CD4-positive, alpha-beta T cell treated with Interleukin-17A for 1 hour (primary cell): Measurements from ENCODE around the gene KLKB1.

Experiments used
- DNase-seq: peaks from one replicate; pipeline ENCODE4 v3.0.0-alpha.2; 2020

KLKB1 gene

DNA sequence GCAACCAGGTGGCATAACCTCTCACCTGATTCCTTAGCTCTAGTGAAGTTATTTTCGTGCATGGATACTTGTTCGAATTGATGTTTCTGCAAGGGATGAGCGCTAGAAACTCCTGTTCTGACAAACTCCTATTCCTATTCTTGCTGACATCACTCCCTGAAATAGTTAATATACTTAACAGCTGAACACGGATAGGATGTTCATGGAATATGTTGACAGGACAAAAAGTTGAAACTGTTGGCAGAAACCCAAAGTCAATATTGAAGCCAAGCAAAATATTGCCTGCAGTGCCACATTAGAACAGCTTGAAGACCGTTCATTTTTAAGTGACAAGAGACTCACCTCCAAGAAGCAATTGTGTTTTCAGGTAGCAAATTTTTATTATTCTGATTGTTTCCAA, at the start of gene KLKB1:
KLKB1 (plus strand) TSS at position 287 of the 400 bp plus-strand sequence. CDS start 689 bp downstream, outside the sequence.
- DNase-seq, result no peak

DNA sequence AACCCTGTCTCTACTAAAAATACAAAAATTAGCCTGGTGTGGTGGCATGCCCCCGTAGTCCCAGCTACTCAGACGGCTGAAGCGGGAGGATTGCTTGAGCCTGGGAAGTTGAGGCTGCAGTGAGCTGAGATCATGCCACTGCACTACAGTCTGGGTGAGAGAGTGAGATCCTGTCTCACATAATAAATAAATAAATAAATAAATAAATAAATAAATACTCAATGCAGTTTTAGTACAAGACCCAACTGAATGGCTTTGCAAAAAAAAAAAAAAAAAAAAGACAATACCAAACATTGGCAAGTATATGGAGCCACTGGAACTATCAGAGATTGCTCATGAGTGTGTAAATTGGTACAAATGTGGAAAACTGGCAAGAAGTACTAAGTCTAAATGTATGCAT, 39.2 kb upstream of the KLKB1 start:
- no peak for DNase-seq

DNA sequence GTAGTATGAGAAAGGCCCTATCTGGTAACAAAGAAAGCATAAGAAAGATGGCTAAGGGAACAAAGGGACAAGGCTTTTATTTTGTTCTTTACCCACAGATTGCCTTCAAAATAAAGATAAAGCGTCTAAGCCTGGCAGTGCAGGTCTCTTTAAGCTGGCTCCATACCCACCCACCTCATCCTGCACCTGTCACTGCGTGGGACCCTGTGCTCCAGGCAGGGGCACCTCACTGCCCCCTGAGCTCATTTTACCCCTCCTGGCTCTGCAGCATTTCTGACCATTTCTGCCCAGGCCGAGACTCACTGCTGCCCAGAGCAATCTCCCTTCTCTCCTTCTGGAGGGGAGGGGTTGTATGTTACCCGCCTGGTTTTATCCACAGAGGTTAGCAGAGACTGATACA, 37.7 kb upstream of the KLKB1 start:
- DNase-seq, result no peak

DNA sequence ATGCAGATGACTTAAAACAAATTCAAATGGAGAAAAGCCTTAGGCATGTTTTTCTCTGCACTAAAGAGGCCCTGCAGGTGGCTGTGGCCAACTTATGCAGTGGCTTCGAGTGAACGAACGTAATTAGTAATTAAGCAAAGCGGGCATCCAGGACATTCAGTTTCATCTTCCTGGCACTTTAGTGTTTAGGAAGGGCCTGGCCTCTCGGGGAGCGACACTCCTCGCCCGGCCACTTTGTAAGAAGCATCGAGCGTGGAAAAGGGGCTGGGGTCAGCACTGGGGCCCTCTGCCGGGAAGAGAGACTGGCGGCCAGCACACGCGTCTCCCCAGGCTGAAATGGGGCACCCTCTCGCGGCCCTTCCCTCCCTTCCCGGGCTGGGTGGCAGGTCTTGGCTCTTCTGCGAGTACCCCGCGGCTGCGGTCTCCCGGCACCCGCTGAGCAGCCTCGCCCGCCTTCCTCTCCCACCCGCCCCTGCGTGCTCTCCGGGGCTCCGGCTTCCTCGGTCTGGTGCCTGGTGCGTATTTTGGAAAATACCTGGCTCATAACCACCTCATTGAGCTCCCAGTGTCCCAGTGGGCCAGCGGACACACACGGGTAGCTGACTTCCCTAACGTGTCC, 36.6 kb upstream of the KLKB1 start:
- peak; percentile 58 for DNase-seq

DNA sequence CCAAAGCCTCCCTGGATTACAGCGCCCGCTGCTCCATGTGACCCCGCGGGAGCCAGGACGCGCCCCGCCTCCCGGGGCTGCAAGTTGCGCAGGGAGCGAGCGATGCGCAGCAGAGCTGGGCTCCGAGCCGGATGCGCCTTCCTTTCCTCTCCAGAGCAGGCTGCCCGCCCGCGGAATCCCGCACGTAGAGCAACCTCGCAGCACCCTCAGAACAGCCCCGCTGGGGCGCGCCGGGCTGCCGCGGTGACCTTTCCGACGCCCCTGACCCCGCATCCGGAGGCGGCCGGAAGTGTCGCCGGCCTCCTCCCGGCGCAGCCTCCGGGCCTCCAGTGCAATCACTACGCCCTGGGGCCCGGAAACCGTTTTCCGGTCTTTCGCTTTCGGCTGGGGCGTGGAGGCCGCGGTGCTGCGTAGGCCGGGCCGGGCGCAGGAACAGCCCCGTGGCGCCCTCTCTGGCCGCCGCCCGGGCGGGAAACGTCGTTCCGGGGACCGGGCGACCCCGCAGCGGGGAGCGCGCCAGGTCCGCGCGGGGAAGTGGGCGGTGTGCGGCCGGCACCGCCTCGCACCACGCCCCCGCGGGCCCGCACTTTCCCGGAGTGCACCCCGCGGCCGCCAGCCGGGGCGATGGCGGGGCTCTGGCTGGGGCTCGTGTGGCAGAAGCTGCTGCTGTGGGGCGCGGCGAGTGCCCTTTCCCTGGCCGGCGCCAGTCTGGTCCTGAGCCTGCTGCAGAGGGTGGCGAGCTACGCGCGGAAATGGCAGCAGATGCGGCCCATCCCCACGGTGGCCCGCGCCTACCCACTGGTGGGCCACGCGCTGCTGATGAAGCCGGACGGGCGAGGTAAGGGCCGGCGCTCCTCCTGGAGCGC, 35.9 kb upstream of the KLKB1 start, which contains the start of gene CYP4V2:
CYP4V2 (plus strand) TSS at position 368 of the 866 bp plus-strand sequence; CDS start at position 625, 257 bp downstream.
- DNase-seq, result peak; percentile 90

DNA sequence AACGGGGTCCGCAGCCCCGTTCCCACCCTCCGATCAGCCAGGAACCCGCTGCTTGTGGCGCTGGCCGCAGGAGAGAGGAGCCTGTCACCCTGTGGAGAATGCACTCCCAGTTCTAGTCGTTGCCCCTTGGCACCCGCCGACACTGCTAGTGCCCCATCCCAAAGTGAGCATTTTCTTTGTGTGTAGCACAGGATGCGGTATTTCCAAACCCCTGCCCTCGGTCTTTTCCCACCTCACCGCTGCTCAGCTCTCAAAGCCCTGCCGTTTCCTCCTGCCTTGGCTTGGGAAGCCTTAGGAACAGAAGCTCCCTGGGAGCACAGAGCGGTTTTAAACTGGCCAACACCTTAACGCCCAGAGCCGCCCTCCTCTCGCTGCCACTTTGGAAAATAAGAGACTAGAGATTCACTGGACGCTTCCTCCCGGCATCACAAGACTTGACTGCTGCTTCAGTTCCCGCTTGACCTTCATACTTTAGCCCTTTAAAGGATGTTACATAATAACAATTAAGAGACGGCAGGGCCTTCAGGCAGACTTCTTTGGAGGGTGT, 35.2 kb upstream of the KLKB1 start:
- peak; percentile 34 for DNase-seq

DNA sequence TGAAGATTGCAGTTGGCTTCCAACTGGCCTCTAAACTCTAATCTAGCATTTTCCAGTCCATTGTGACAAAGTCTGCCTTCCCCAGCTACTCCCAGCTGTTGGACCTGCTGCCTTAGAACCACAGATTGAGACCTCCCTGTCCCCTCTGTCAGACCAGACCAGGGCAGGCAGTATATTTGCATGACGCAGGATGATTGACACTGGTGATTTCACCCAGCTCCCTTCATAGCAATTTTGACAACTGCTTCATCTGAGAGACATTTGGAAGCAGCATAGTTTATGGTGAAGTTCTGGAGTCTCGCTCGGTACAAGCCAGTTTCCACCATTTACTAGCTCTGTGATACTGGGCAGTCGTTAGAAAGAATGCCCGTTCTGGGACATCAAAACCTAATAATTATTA, 33.5 kb upstream of the KLKB1 start:
- DNase-seq, result no peak

DNA sequence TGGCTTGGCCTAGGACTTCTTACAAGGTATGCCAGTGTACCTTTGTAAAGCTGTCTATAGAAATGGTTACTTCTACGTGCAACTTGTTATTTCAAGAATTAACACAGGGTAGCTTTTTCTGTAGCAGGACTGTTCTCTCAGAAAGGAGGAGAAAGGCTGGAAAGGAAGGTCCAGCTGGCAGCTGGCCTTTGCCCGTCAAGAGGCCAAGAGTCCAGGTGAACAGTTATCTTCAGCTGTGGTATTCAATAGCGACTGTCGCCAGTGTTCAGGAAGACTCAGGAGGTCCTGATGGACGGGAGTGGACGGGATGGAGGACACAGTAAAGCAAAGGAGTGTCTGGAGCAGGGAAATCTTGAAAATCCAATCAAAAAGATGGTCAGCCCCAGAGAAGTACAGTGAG, 31.2 kb upstream of the KLKB1 start:
- no peak for DNase-seq

DNA sequence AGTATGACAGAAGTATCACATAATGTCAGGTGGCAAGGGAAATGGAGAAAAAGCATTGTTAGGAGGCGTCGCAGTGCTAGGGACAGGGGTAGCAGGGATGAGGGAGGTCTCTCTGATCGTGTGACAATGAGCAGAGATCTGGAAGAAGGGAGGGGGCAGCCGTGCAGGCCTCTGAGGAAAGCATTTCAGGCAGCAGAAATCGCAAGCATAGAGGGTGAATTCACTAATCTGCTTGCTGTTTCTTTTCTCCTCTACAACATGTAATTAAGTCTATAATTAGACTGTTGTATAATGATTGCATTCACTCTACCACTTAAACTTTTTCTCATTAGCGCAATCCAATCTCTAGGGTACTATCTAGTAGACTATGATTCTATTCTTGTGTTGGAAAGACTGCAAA, 26.8 kb upstream of the KLKB1 start:
- no peak for DNase-seq

DNA sequence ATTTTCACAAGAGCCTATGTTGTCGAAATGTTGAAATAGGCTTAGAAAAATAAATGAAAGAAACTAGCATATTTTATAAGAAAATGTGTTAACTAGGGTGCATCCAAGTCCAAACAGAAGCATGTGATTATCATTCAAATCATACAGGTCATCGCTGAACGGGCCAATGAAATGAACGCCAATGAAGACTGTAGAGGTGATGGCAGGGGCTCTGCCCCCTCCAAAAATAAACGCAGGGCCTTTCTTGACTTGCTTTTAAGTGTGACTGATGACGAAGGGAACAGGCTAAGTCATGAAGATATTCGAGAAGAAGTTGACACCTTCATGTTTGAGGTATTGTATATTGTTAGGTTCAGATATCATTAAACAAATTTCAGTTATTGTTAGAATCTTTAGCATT, 26.3 kb upstream of the KLKB1 start:
- DNase-seq, result no peak

DNA sequence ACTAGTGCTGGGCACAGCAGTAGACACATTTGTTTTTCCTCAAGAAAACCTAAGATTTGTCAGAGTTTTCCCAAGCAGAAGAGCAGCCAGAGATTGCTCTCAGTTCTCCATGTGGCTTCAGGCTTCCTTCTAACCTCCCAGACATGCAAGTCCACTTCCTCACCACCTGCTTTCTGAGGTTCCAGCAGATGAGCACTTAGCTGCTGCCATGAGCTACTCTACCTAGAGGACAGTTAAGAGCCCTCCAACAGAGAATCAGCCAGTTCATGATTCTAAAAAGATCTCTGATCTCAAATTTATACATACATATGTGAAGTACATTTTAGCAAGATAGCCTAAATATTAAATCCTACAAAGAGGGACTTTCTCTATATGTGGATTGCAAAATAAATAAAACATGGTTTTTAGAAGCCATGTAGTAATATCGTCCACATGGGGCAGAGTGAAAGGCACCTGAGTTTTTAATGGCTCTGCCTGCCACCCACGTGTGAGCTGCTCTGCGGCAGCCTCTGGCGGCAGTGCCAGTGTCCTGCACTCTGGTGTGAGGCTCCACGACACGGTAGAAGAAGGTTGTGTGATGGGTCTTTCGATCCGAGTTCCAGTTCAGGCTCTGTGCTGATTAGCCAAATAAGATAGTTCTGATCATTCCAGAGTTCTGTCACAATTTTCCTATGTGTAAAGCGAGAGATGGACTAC, 25.6 kb upstream of the KLKB1 start:
- DNase-seq, result peak; percentile 67

DNA sequence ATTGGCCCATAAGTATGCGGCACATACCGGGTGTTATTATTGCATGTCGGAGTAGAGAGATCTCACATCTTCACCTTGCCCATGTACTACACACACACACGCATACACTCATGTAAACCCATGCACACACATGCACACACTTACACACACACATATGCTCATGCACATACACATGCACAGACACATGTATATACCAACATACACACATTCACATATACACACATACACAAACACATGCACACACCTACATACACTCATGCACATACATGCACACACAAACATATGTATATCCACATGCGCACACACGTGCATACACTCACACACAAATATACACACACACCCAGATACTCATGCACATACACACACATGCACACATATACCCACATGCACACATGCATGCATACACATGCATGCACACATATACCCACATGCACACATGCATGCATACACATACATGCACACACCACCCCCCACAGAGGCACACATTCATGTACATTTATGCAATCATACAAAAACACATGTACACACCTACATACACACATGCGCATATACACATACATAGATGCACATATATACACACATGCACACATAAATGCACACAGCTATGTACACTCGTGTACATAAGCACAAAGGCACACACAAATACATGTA, 24.7 kb upstream of the KLKB1 start:
- DNase-seq, result no peak

DNA sequence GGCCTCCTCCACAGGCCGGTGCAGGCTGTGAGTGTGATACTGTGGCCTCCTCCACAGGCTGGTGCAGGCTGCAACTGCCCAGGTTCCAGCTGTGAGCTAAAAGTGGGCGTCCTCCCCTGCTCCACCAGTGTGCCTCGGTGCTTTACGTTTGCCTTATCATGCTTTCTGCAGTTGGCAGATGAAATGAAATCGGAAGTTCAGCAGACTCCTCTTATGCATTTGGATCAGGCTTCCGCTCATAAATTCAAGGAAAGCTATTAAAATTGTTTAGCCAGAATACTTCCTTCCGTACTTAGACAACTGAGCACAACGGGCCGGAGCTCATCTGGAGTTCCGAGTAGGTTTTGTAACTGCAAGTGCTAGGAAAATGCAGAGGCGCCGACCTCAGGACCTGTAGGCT, 23.9 kb upstream of the KLKB1 start:
- no peak for DNase-seq

DNA sequence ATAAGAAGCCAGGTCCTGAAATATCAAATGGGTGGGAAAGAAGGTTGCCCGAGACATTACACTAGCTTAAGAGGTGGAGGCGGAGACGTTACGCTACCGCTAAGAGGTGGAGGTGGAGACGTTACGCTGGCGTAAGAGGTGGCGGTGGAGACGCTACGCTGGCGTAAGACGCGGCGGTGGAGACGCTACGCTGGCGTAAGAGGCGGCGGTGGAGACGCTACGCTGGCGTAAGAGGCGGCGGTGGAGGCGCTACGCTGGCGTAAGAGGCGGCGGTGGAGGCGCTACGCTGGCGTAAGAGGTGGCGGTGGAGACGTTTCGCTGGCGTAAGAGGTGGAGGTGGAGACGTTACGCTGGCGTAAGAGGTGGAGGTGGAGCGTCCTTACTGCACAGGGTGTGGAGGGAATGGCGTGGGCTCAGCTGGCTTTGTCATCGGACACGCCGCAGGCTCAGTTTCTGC, 23.2 kb upstream of the KLKB1 start:
- DNase-seq, result peak; percentile 32

DNA sequence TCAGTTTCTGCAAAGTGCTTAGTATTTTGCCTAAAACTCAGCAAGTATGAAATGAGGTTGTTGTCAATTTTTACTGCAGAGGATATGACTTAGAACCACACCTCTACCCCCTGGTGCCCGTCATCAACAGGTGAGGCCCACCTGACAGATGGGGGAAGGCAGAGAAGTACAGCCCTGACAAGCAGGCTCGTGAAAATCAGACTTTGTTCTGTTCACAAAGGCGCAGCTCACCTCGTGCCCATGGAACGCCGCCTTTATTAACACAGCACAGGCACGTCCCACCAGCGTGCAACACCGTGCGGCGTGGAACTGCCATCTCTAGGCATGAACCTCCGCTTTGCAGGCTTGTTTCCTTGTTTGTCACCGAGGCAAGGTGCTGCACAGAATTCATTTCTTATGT, 22.6 kb upstream of the KLKB1 start:
- no peak for DNase-seq

DNA sequence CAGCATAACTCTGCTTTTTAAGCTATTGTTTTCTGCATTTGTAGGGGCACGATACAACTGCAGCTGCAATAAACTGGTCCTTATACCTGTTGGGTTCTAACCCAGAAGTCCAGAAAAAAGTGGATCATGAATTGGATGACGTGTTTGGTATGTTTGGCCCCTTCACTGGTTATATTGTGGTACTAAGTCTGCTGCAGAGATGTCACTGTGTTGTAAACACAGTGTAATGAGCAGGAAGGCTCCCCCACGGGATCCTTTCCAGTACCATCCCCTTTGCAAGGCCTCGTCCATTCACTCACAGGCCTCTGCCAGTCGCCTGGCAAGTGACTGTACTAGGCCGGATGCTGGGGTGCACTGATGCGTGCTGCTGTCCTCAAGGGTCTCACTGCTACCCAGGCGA, 22.2 kb upstream of the KLKB1 start:
- DNase-seq, result no peak

DNA sequence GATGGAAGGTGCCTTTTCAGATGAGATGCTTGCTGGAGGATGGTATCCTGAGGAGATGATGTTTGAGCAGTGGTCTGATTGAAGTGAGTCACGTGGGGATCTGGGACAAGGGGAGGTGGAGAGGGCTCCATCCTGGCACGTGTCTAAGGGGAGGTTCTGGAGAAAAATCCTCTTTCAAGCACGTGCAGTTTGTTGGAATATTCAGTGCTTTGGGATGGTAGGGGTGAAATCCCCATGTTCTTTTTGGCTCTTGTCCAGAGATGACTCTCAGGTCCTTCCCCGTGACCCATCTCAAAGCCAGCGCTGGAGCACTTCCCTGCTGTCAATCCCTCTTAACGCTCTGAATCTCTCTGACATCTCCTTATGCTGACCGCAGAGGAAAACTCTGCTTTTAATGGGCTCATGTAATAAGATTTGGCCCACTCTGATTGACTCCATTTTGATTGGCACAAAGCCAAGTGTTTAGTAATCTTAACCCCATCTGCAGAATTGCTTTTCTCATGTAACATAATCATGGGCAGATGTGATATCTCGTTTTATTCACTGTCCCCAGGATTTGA, 10.8 kb upstream of the KLKB1 start:
- DNase-seq, result no peak

DNA sequence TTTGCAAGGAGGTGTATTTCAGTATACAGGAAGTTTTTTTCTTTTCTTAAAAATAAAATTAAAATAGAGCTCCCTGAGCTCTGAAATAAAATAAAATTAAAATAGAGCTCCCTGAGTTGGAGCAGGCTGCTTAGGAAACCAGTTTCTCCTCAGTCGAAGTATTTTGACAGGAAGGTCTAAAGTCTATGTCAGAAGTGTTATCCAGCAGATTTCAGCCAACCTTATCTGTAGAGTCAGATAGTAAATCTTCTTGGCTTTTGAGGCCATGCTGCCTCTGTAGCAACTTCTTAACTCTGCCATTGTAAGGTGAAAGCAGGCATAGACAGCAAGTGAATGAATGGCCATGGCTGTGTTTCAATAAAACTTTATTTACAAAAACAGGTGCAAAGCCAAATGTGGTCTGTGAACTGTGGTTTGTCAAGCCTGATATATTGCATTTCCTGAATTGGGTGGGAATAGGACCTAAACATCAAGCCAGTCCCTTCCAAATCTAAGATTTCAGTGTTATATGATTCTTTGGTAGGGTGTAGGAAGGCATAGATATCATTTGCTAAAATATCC, 9.5 kb upstream of the KLKB1 start:
- no peak for DNase-seq

DNA sequence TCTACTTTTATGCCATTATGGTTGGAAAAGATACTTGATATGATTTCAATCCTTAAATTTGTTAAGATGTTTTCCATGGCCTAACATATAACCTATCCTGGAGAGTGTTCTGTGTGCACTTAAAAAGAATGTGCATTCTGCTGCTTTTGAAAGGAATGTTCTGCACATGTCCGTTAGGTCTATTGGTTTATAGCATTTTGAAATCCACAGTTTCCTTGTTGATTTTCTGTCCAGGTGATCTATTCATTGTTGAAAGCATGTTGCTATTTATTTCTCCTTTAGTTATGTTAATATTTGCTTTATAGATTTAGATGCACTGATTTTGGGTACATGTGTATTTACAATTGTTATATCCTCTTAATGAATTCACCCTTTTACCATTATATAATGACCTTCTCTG, 5.7 kb upstream of the KLKB1 start:
- no peak for DNase-seq

DNA sequence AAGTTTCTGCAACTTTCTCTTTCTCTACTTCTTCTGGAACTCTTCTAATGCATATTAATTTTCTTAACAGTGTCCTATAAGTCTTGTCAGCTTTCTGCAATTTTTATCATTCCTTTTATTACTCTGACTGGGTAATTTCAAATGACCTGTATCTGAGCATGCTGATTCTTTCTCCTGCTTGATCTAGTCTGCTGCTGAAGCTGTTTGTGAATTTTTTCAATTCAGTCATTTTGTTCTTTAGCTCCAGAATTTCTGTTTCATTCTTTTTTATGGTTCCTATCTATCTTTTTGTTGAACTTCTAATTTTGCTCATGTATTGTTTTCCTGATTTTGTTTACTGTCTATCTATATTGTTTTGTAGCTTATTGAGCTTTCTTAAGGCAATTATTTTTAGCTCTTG, 1.5 kb upstream of the KLKB1 start:
- DNase-seq, result no peak

DNA sequence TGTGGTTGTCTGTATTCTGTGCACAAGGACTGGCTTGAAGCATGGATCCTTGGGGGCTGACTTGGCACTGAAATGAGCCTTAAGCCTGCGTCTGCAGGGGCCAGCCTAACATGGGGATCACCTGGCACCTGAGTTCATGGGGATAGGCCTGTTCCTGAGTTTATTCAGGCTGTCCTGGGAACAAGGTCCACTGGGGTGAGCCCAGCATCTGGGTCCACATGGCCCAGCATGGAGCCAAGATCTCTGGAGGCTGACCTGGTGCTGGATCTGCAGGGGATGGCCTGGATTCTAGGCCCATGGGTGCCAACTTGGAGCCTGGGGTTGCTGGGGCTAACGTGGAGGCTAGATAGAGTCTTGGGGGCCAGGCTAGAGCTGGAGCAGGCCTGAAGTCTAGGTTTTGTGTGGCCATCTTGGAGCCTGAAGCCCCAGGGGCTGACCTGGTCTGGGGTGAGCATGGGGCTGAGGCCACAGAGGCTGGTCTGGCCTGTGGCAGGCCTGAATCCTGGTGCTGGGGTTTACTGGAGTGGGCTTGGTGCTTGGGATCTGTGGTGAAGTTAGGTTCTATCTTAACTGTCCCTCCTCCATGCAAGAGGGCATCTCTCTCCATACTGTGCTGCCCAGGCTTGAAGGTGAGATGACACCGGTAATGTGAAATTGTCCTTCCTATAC, 652 bp upstream of the KLKB1 start:
- DNase-seq, result no peak
